ENCODE results near the gene RORB.

Gene RORB

GRCh38 chr9:74589576-74589975 lies 92.4 kb downstream of the RORB start:
- TF ChIP-seq, protein P1, sequence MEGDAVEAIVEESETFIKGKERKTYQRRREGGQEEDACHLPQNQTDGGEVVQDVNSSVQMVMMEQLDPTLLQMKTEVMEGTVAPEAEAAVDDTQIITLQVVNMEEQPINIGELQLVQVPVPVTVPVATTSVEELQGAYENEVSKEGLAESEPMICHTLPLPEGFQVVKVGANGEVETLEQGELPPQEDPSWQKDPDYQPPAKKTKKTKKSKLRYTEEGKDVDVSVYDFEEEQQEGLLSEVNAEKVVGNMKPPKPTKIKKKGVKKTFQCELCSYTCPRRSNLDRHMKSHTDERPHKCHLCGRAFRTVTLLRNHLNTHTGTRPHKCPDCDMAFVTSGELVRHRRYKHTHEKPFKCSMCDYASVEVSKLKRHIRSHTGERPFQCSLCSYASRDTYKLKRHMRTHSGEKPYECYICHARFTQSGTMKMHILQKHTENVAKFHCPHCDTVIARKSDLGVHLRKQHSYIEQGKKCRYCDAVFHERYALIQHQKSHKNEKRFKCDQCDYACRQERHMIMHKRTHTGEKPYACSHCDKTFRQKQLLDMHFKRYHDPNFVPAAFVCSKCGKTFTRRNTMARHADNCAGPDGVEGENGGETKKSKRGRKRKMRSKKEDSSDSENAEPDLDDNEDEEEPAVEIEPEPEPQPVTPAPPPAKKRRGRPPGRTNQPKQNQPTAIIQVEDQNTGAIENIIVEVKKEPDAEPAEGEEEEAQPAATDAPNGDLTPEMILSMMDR (conservative IDR thresholded peaks at IDR 0.05; ENCODE audit: low read depth), result no peak
- POLR2A ChIA-PET (ENCODE audit: low non-redundant PET), result no interaction called here
- DNase-seq (ENCODE audit: low spot score), result no peak
- no peak overlapping the region for H3K27ac ChIP-seq
- CTCF ChIA-PET, result no interaction called here

DNA sequence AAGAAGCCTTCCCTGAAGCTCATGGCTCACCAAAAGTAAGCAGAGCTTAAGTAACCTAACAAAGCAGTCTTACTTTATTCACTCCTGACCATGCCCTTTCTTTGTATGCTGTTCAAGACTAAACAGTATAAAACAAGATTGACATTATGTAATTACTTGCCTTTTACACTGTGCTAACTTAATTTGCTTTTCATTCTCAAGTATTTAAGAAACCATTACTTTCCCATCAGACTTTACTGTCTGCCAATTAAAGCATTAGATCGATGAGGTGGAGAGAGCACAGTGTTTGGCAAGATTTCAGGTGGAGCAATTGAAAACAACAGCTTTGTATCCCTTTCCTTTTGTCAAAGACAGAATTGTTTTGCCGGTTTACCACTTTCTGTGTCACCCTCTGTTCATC lies 98.2 kb downstream of the RORB start:
- TF ChIP-seq, protein P1 (conservative IDR thresholded peaks at IDR 0.05; ENCODE audit: low read depth), result no peak
- no peak overlapping the region for H3K27ac ChIP-seq
- ChIA-PET CTCF (interaction anchor here (0.6 kb wide), 1 partner anchor 923 kb away, joined by 4 read pairs; no protein-coding TSS in a partner anchor), POLR2A (ENCODE audit: low non-redundant PET) (no interaction called here)
- no peak for DNase-seq (ENCODE audit: low spot score)

DNA sequence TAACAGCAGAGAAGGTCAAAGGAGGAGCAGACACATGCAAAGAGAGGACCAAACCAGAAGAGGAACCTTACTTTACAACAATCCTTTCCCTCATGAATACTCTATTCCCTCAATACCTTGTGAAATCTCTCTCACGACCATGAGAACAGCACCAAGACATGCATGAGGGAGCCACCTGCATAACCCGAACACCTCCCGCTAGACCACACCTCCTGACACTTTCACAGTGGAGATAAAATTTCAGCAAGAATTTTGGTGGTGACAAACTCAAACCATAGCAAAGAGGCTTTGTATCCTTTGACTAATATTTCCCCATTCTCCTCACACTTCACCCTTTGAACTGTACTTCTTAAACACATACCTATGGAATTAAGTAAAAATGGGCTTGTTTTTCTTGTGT lies 101.7 kb downstream of the RORB start:
- no peak for DNase-seq (ENCODE audit: low spot score)
- H3K27ac ChIP-seq, result no peak overlapping the region
- ChIA-PET POLR2A (ENCODE audit: low non-redundant PET) (no interaction called here), CTCF (no interaction called here)
- TF ChIP-seq, protein P1 (conservative IDR thresholded peaks at IDR 0.05; ENCODE audit: low read depth), result no peak

- DNase-seq (ENCODE audit: low spot score), result no peak
- TF ChIP-seq, protein P1 (conservative IDR thresholded peaks at IDR 0.05; ENCODE audit: low read depth), result no peak
- H3K27ac ChIP-seq, result no peak overlapping the region
- ChIA-PET POLR2A (ENCODE audit: low non-redundant PET) (no interaction called here), CTCF (interaction anchor here (0.6 to 0.7 kb wide), 2 partner anchors 97 to 575 kb away, joined by 3 to 5 read pairs; no protein-coding TSS in a partner anchor)
These were observed 112.7 kb downstream of the RORB start for GRCh38 chr9:74609671-74610405.

GRCh38 chr9:74610523-74611061 lies 113.5 kb downstream of the RORB start:
- ChIA-PET CTCF (interaction anchor here (0.6 to 0.7 kb wide), 2 partner anchors 10 to 575 kb away, joined by 3 read pairs; no protein-coding TSS in a partner anchor), POLR2A (ENCODE audit: low non-redundant PET) (no interaction called here)
- DNase-seq (ENCODE audit: low spot score), result no peak
- TF ChIP-seq, protein P1 (conservative IDR thresholded peaks at IDR 0.05; ENCODE audit: low read depth), result no peak
- no peak overlapping the region for H3K27ac ChIP-seq

DNA sequence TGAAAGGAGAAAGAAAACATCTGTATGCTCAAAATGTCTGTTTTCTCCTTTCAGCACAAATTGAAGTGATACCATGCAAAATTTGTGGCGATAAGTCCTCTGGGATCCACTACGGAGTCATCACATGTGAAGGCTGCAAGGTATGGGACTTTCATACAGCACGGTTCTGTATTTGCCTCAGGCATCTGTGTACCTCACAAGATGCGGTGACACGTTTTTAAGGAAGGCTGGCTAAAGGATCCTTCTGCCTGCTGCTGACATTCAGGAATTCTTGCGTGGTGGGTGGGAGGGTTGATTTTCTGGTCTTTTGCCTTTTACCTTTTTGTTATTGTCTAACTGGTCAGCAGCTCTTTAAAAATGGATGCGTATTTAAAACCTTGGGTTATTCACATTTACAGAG lies 133.1 kb downstream of the RORB start:
- TF ChIP-seq, protein P1 (conservative IDR thresholded peaks at IDR 0.05; ENCODE audit: low read depth), result no peak
- H3K27ac ChIP-seq, result no peak overlapping the region
- CTCF ChIA-PET, result no interaction called here
- DNase-seq (ENCODE audit: low spot score), result no peak
- POLR2A ChIA-PET (ENCODE audit: low non-redundant PET), result no interaction called here
